GM12892 (cell line): ENCODE measurements around the gene DCTN2.

Source experiments
- POLR2A ChIP-seq: IDR thresholded peaks from 2 replicates; pipeline ENCODE4 v1.6.1; 2011; ENCODE audit warnings: low read depth, low read length, control low read depth
- TAF1 ChIP-seq: IDR thresholded peaks from 2 replicates; pipeline ENCODE4 v1.6.1; 2011; ENCODE audit warnings: low read depth, mild to moderate bottlenecking, control low read depth, low read length, borderline replicate concordance

DNA sequence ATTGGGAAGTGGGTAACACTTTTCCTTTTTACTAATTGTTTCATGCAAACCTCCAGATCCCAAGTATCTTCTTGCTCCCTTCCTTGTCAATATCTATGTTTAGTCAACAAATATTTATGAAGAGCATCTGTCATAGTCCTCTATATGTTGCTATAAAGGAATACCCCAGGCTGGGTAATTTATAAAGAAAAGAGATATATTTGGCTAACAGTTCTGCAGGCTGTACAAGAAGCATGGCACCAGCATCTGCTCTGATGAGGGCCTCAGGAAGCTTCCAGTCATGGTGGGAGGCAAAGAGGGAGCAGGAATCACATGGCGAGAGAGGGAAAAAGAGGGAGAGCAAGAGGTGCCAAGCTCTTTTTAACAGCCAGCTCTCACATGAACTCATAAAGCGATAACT is 7.5 kb upstream of the DCTN2 start:
- TF ChIP-seq TAF1: no peak
- no peak for TF ChIP-seq POLR2A
